ENCODE measurements around the gene BTC.

The BTC gene

DNA sequence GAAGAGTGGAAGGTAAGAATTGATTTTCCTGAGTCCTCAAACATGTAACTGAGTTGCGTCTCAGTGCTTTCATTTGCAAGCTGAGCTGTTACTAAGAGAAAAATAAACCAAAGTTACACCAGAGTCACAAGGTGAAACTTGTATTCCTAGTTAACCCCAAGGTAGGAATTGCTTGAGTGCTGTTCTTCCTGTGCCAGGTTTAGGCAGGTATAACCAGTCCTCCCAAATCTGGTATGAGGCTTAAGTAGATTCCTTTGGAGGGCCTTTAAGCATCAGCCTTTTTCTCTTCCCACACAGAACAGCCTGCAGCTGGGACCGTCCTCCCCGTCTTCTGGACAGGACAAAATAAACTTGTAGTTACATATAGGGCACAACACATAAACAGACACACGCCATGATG lies 2.3 kb upstream of the BTC start:
- Histone ChIP-seq H3K18ac (ENCODE audit: low read length) (no peak overlapping the region), H4K8ac (ENCODE audit: low read depth, low read length) (no peak overlapping the region), H3K79me1 (ENCODE audit: low read length) (no peaks in the 10 kb centered on the region), H3K56ac (ENCODE audit: low read length) (no peak overlapping the region), H2BK120ac (ENCODE audit: low read depth, low read length) (no peak overlapping the region), H3K4me3 (ENCODE audit: low read length) (no peak overlapping the region), H3K4me2 (ENCODE audit: low read length) (no peak overlapping the region), H3K23ac (ENCODE audit: low read length) (no peak overlapping the region), H3K9ac (ENCODE audit: low read length) (no peak overlapping the region), H2AK5ac (ENCODE audit: low read length) (no peak overlapping the region), H2BK15ac (replicated peaks; ENCODE audit: low read depth) (no peak overlapping the region), H3K27me3 (ENCODE audit: insufficient read depth, low read length, poor library complexity) (no peaks in the 10 kb centered on the region), H3K4ac (ENCODE audit: low read depth, low read length) (no peak overlapping the region), H3K4me1 (ENCODE audit: control insufficient read depth, low read depth, low read length) (peaks cover 3% of the 10 kb centered on the region), H4K5ac (ENCODE audit: low read length) (no peak overlapping the region), H3K79me2 (ENCODE audit: control insufficient read depth, insufficient read depth, low read length) (no peaks in the 10 kb centered on the region), H3K36me3 (ENCODE audit: control insufficient read depth, insufficient read depth, low read length) (no peaks in the 10 kb centered on the region), H2BK5ac (ENCODE audit: low read length) (no peak overlapping the region), H3K27ac (ENCODE audit: low read depth, low read length) (no peak overlapping the region)
- no peak for DNase-seq
- WGBS (ENCODE audit: extremely low coverage, insufficient coverage, low lambda C conversion rate), result no CpG with 5 or more reads among the region's 4 CpGs

DNA sequence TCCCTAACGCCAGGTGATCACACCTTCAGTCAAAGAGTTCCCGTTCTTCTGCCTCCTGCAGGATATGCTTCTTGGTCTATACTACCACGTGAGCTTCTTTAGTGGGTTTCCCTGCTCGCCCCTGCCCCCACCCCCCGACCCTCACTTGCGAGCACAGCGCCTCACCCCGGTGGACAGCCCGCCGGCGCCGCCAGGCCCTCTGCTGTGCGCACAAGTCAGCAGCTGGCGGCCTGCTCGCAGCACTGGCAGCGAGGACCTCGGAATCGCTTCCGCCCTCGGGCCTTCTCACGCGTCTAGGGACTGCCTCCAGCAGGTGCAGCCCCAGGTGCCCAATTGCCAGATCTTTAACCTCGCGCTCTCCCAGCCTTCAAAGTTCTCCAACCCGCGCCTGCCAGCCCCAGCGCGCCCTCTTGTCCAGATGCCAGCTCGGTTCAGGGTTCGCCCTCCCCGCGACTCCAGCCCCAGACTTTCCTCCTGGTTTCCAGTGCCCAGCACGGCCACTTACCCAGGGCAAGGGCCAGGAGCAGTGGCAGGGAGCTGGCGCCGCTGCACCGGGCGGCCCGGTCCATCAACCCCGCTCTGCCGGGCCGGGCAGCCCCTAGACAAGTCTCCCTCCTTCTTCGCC lies 454 bp downstream of the BTC start:
- Histone ChIP-seq H4K5ac (ENCODE audit: low read length) (no peak overlapping the region), H3K4ac (ENCODE audit: low read depth, low read length) (no peak overlapping the region), H2BK15ac (replicated peaks; ENCODE audit: low read depth) (no peak overlapping the region), H2BK5ac (ENCODE audit: low read length) (no peak overlapping the region), H3K9ac (ENCODE audit: low read length) (peak overlapping the region; percentile 41), H3K4me2 (ENCODE audit: low read length) (peak overlapping the region; percentile 87), H3K18ac (ENCODE audit: low read length) (no peak overlapping the region), H4K8ac (ENCODE audit: low read depth, low read length) (no peak overlapping the region), H3K56ac (ENCODE audit: low read length) (peak overlapping the region; percentile 71), H3K23ac (ENCODE audit: low read length) (no peak overlapping the region), H3K36me3 (ENCODE audit: control insufficient read depth, insufficient read depth, low read length) (no peaks in the 10 kb centered on the region), H3K79me2 (ENCODE audit: control insufficient read depth, insufficient read depth, low read length) (no peaks in the 10 kb centered on the region), H3K27ac (ENCODE audit: low read depth, low read length) (no peak overlapping the region), H3K27me3 (ENCODE audit: insufficient read depth, low read length, poor library complexity) (no peaks in the 10 kb centered on the region), H3K4me1 (ENCODE audit: control insufficient read depth, low read depth, low read length) (peaks cover 3% of the 10 kb centered on the region), H2AK5ac (ENCODE audit: low read length) (no peak overlapping the region), H2BK120ac (ENCODE audit: low read depth, low read length) (no peak overlapping the region), H3K79me1 (ENCODE audit: low read length) (no peaks in the 10 kb centered on the region), H3K4me3 (ENCODE audit: low read length) (peak overlapping the region; percentile 18)
- DNase-seq, result peak; percentile 84
- no CpG with 5 or more reads among the region's 42 CpGs for WGBS (ENCODE audit: extremely low coverage, insufficient coverage, low lambda C conversion rate)

GRCh38 chr4:74790652-74791051 lies 3.7 kb downstream of the BTC start:
- DNase-seq, result no peak
- no peak overlapping the region for H3K4ac ChIP-seq (ENCODE audit: low read depth, low read length)

DNA sequence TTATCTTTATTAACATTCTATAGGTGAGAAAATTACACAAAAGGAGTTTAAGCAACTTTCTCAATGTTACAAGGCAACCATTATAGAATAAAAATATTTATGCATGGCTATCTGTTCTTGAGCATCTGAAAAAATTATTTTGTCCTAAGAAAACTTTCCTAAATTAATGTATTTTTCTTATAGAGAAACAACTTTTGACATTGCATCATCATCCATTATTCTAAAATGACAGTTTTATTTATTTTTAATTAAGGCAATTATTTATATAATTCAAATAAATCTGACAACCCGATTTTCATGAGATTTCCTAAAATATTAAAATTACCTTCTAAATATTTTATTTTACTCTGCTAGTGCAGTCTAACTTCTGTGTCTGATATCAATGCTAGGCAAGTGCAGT lies 4.8 kb downstream of the BTC start:
- Histone ChIP-seq H3K27ac (ENCODE audit: low read depth, low read length) (no peak overlapping the region), H4K5ac (ENCODE audit: low read length) (no peak overlapping the region), H3K36me3 (ENCODE audit: control insufficient read depth, insufficient read depth, low read length) (no peaks in the 10 kb centered on the region), H2AK5ac (ENCODE audit: low read length) (no peak overlapping the region), H2BK5ac (ENCODE audit: low read length) (no peak overlapping the region), H3K4me3 (ENCODE audit: low read length) (no peak overlapping the region), H3K56ac (ENCODE audit: low read length) (no peak overlapping the region), H2BK120ac (ENCODE audit: low read depth, low read length) (no peak overlapping the region), H3K18ac (ENCODE audit: low read length) (no peak overlapping the region), H4K8ac (ENCODE audit: low read depth, low read length) (no peak overlapping the region), H3K79me2 (ENCODE audit: control insufficient read depth, insufficient read depth, low read length) (no peaks in the 10 kb centered on the region), H2BK15ac (replicated peaks; ENCODE audit: low read depth) (no peak overlapping the region), H3K79me1 (ENCODE audit: low read length) (no peaks in the 10 kb centered on the region), H3K27me3 (ENCODE audit: insufficient read depth, low read length, poor library complexity) (no peaks in the 10 kb centered on the region), H3K4ac (ENCODE audit: low read depth, low read length) (no peak overlapping the region), H3K23ac (ENCODE audit: low read length) (no peak overlapping the region), H3K4me1 (ENCODE audit: control insufficient read depth, low read depth, low read length) (peaks cover 3% of the 10 kb centered on the region), H3K4me2 (ENCODE audit: low read length) (no peak overlapping the region), H3K9ac (ENCODE audit: low read length) (no peak overlapping the region)
- DNase-seq, result no peak
- WGBS (ENCODE audit: extremely low coverage, insufficient coverage, low lambda C conversion rate), result 100% methylated on average over 1 of the region's 1 CpG

More at GRCh38 chr4:74790652-74791051, 3.7 kb downstream of the BTC start:
- H2BK120ac ChIP-seq (ENCODE audit: low read depth, low read length), result no peak overlapping the region
- H3K23ac ChIP-seq (ENCODE audit: low read length), result no peak overlapping the region
- H3K4me2 ChIP-seq (ENCODE audit: low read length), result no peak overlapping the region
- H3K18ac ChIP-seq (ENCODE audit: low read length), result no peak overlapping the region
- no peaks in the 10 kb centered on the region for H3K36me3 ChIP-seq (ENCODE audit: control insufficient read depth, insufficient read depth, low read length)
- WGBS (ENCODE audit: extremely low coverage, insufficient coverage, low lambda C conversion rate), result no CpG with 5 or more reads among the region's 2 CpGs
- no peak overlapping the region for H3K56ac ChIP-seq (ENCODE audit: low read length)
- H4K5ac ChIP-seq (ENCODE audit: low read length), result no peak overlapping the region
- H3K79me1 ChIP-seq (ENCODE audit: low read length), result no peaks in the 10 kb centered on the region
- no peak overlapping the region for H2BK15ac ChIP-seq (replicated peaks; ENCODE audit: low read depth)
- no peak overlapping the region for H3K4me3 ChIP-seq (ENCODE audit: low read length)
- no peak overlapping the region for H2BK5ac ChIP-seq (ENCODE audit: low read length)
- no peak overlapping the region for H4K8ac ChIP-seq (ENCODE audit: low read depth, low read length)
- H3K27ac ChIP-seq (ENCODE audit: low read depth, low read length), result no peak overlapping the region
- peaks cover 3% of the 10 kb centered on the region for H3K4me1 ChIP-seq (ENCODE audit: control insufficient read depth, low read depth, low read length)
- H3K9ac ChIP-seq (ENCODE audit: low read length), result no peak overlapping the region
- H3K27me3 ChIP-seq (ENCODE audit: insufficient read depth, low read length, poor library complexity), result no peaks in the 10 kb centered on the region
- no peak overlapping the region for H2AK5ac ChIP-seq (ENCODE audit: low read length)
- no peaks in the 10 kb centered on the region for H3K79me2 ChIP-seq (ENCODE audit: control insufficient read depth, insufficient read depth, low read length)

DNA sequence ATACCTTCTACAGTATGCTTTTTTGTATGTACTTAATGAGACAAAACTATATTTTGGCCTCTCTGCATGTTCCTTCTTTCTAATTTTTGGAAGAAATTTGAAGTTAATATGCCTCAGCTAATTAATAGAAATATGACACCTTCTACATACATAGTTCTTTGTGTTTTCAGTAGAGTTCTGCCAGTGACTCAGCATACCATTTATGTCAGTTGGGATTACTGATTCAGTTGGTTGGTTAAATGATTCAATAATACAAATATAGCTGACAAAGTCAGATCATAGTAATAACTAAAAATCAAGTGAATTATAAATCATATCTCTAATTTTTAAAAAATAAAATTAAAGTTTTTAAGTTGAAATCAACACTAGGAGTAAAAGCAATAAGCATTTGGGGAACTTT lies 16.8 kb downstream of the BTC start:
- DNase-seq, result no peak
- no peak overlapping the region for H3K9ac ChIP-seq (ENCODE audit: low read length)
- no peak overlapping the region for H3K27ac ChIP-seq (ENCODE audit: low read depth, low read length)
- H3K4ac ChIP-seq (ENCODE audit: low read depth, low read length), result no peak overlapping the region
- H4K8ac ChIP-seq (ENCODE audit: low read depth, low read length), result no peak overlapping the region
- H3K79me1 ChIP-seq (ENCODE audit: low read length), result no peaks in the 10 kb centered on the region
- H3K4me3 ChIP-seq (ENCODE audit: low read length), result no peak overlapping the region
- no peaks in the 10 kb centered on the region for H3K27me3 ChIP-seq (ENCODE audit: insufficient read depth, low read length, poor library complexity)
- H3K56ac ChIP-seq (ENCODE audit: low read length), result no peak overlapping the region
- no peak overlapping the region for H2BK15ac ChIP-seq (replicated peaks; ENCODE audit: low read depth)
- H2AK5ac ChIP-seq (ENCODE audit: low read length), result no peak overlapping the region
- no peak overlapping the region for H3K4me2 ChIP-seq (ENCODE audit: low read length)
- H2BK5ac ChIP-seq (ENCODE audit: low read length), result no peak overlapping the region
- H3K23ac ChIP-seq (ENCODE audit: low read length), result no peak overlapping the region
- H3K36me3 ChIP-seq (ENCODE audit: control insufficient read depth, insufficient read depth, low read length), result no peaks in the 10 kb centered on the region
- H3K4me1 ChIP-seq (ENCODE audit: control insufficient read depth, low read depth, low read length), result no peaks in the 10 kb centered on the region
- H3K79me2 ChIP-seq (ENCODE audit: control insufficient read depth, insufficient read depth, low read length), result no peaks in the 10 kb centered on the region
- H2BK120ac ChIP-seq (ENCODE audit: low read depth, low read length), result no peak overlapping the region
- no peak overlapping the region for H4K5ac ChIP-seq (ENCODE audit: low read length)
- H3K18ac ChIP-seq (ENCODE audit: low read length), result no peak overlapping the region

- Histone ChIP-seq H3K79me1 (ENCODE audit: low read length) (no peaks in the 10 kb centered on the region), H3K27ac (ENCODE audit: low read depth, low read length) (no peak overlapping the region), H3K36me3 (ENCODE audit: control insufficient read depth, insufficient read depth, low read length) (no peaks in the 10 kb centered on the region), H2BK5ac (ENCODE audit: low read length) (no peak overlapping the region), H3K56ac (ENCODE audit: low read length) (no peak overlapping the region), H3K9ac (ENCODE audit: low read length) (no peak overlapping the region), H2BK120ac (ENCODE audit: low read depth, low read length) (no peak overlapping the region), H3K4me2 (ENCODE audit: low read length) (no peak overlapping the region), H3K27me3 (ENCODE audit: insufficient read depth, low read length, poor library complexity) (no peaks in the 10 kb centered on the region), H3K23ac (ENCODE audit: low read length) (no peak overlapping the region), H3K4me1 (ENCODE audit: control insufficient read depth, low read depth, low read length) (no peaks in the 10 kb centered on the region), H3K79me2 (ENCODE audit: control insufficient read depth, insufficient read depth, low read length) (no peaks in the 10 kb centered on the region), H3K4me3 (ENCODE audit: low read length) (no peak overlapping the region), H3K18ac (ENCODE audit: low read length) (no peak overlapping the region), H3K4ac (ENCODE audit: low read depth, low read length) (no peak overlapping the region), H2BK15ac (replicated peaks; ENCODE audit: low read depth) (no peak overlapping the region), H4K8ac (ENCODE audit: low read depth, low read length) (no peak overlapping the region), H4K5ac (ENCODE audit: low read length) (no peak overlapping the region), H2AK5ac (ENCODE audit: low read length) (no peak overlapping the region)
- no peak for DNase-seq
- no CpG with 5 or more reads among the region's 3 CpGs for WGBS (ENCODE audit: extremely low coverage, insufficient coverage, low lambda C conversion rate)
Observed at GRCh38 chr4:74772783-74773182, 21.5 kb downstream of the BTC start.

All from mesendoderm (in vitro differentiated cells).